ENCODE data around the gene NR1D1.

DNA sequence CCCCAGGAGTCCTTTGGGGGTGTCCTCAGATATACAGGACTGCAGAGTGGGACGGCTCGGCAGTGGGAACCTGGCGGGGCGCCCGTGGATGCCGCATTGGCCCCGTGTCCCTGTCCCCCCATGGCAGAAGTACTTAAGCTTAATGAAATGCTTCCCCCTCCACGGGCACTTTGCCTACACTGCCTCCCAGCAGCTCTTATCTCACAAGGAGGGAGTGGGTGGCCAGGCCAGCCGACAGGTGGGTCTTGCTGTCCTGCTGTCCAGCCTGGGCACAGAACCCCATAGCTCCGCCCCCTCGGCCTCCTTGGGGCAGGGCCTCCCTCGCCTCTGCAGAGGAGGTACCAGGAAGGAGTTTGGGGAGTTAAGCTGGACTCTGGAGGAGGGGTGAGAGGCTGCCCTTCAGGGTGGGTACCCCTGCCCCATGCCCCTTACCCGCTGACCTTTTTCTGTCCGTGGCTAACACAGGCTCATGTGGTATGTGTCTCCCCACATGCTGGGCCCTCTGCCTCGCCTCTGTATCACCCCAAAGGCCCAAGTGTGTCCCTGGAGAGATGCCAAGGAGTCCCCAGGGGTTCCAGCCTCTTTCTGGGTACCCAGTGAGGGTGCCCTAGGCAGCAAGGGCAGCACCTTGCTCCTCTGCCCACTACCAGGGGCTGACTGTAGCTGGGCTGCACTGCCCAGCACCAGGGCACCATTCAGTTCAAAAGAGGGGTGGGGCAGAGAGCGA lies 28.9 kb downstream of the NR1D1 start:
- TF ChIP-seq CTCF (IDR thresholded peaks at IDR 0.05; ENCODE audit: low read length), result no peak
- TF ChIP-seq EZH2 (optimal IDR thresholded peaks at IDR 0.05; ENCODE audit: low read depth, low read length), result no peak
- no peak for TF ChIP-seq EZH2phosphoT487 (IDR thresholded peaks at IDR 0.05; ENCODE audit: low read length)

Measured in MM.1S (cell line).